Umbilical cord (tissue), 2 donors: ENCODE measurements around the gene LDB2. TPM values are rescaled to one million over a fixed set of nuclear protein-coding genes. Genes with fewer than 3 reads are reported as not detected.
A peak's percentile ranks its signal among the peaks of the same experiment; 100 is the strongest.

Experiments
- DNase-seq: peaks from one replicate; pipeline ENCODE4 v3.0.0-alpha.2; 2015; ENCODE audit warnings: low spot score
- total RNA-seq: library from RNA; depleted of rRNA; stranded (reverse); fragments of >200 nt; gene quantifications from one replicate; pipeline ENCODE4 v1.2.3, GENCODE V29; 2014; ENCODE audit warnings: low replicate concordance; ENCODE audit not compliant: insufficient read depth

LDB2 gene
- total RNA-seq, 1 donor from 2014 or later, result 12.0 TPM

DNA sequence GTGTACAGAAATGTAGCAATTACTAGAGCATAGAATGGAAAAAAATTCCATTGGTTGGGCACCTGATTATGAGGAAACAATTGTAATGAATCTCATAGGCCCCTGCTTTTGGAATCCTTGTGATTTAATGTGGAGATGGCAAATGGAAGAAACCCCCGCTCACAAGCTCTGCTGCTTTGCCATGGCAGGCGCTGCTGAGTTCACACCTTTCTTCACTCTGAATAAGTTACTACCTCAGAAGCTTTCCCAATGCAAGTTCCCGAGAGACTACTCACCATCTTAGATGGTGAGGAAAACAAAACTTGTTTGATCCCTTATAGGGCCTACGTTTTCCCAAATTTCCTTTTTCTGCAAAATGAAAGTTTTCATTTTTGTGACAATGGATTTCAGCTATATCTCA lies 405.6 kb downstream of the LDB2 start:
- no peak for DNase-seq

- no peak for DNase-seq
Observed at GRCh38 chr4:16489226-16489625, 409.2 kb downstream of the LDB2 start.

GRCh38 chr4:16488084-16488483 lies 410.4 kb downstream of the LDB2 start:
- no peak for DNase-seq

DNA sequence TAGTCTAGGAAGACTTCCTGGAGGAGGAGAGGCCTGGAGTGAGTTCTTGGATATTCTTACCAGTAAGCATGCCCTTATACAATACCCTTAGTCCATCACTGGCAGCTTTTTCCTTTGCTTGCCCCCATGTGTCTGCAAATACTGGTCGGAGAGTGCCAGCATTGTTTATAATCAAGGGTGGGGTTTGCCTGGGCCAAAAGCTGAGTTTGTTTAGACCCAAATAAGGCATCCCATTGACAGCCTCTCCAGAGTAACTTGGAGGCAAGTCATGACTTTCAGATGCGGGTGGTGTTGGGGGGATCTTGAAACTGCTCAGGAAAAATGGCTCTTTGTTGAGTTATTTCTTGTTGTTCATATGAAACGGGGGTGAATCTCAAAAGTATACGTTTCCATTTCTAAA lies 413.7 kb downstream of the LDB2 start:
- DNase-seq, result no peak

DNA sequence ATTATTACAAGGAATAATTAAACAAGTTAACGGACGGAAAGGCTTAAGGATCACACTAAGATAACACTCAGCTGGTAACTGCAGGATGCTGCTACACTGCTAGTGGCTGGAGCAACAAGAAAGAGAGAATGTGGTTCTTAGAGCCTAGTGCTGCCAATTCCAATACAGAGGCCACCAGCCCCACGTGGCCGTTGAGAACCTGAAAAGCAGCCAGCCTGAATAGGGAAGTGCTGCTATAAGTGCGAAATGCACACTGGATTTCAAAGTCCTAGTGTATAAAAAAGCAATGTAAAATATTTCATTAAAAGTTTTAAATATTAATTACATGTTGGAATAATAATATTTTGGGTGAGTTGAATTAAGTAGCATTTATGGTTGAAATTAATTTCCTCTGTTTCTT lies 414.9 kb downstream of the LDB2 start:
- DNase-seq, result no peak

GRCh38 chr4:16480011-16480410 lies 418.4 kb downstream of the LDB2 start:
- DNase-seq, result peak; percentile 15

- DNase-seq, result no peak
Observed at GRCh38 chr4:16472537-16472936, 425.9 kb downstream of the LDB2 start.

GRCh38 chr4:16467061-16467460 lies 431.4 kb downstream of the LDB2 start:
- no peak for DNase-seq

GRCh38 chr4:16466581-16466980 lies 431.9 kb downstream of the LDB2 start:
- peak; percentile 44 for DNase-seq

DNA sequence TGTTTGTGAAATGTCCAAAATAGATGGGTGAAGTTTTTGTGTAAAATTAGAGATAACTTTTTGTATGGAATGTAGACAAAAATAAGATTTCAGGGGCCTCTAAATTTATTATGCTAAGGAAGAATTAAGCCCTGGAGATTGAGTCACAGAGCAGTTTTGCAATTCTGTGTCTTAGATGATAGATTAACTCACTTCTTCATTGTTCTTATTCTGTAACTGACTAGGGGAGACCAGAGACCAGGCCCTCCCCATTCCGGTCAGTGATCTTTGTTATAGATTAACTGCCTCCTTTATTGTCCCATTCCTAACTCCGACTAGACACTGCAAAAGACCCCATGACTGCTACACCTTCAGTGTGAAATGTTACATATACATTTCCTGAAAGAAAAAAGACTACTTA lies 433.8 kb downstream of the LDB2 start:
- no peak for DNase-seq

- DNase-seq, result no peak
Observed at GRCh38 chr4:16462656-16463055, 435.8 kb downstream of the LDB2 start.

DNA sequence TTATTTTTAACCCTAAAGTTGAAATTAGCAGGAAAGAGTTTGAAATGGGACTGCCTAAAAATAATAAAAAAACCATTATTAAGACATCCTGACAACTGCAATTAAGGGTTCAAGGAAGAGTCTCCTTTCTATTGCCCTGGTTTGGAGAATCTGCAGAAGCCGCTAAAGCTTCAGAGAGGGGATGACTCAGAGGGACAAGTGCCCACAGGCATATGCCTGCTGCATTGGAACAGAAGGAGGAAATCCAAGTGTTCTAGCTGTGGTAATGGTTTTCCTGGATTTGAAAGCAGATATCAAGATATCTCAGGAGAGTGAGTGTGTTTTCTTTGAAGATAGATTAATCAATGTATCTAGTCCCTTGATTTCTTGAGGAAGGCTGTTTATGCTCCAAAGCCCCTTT lies 437.1 kb downstream of the LDB2 start:
- DNase-seq, result peak; percentile 15

GRCh38 chr4:16457944-16458343 lies 440.5 kb downstream of the LDB2 start:
- no peak for DNase-seq
